Progenitor cell of endocrine pancreas (in vitro differentiated cells): ENCODE results near the gene RASA4. TPM values are rescaled to one million over a fixed set of nuclear protein-coding genes. Genes with fewer than 3 reads are reported as not detected.
"Not testable (repeated sequence)": the region's sequence is repeated elsewhere in the genome, so short reads cannot be mapped to it uniquely, and the experiment has no call there.

Experiments
- DNase-seq: peaks from one replicate; pipeline ENCODE4 v3.0.0; 2021; ENCODE audit warnings: low spot score; ENCODE audit not compliant: unreplicated experiment
- H3K27ac Mint-ChIP-seq: 2 replicates; pipeline ENCODE4 v1.8.0; 2021; ENCODE audit warnings: mild to moderate bottlenecking, moderate library complexity, mixed read lengths
- H3K27me3 Mint-ChIP-seq: 2 replicates; pipeline ENCODE4 v1.8.0; 2021; ENCODE audit warnings: mixed read lengths
- H3K36me3 Mint-ChIP-seq: 2 replicates; pipeline ENCODE4 v1.8.0; 2022; ENCODE audit warnings: mixed read lengths; ENCODE audit not compliant: insufficient read depth
- H3K4me1 Mint-ChIP-seq: 2 replicates; pipeline ENCODE4 v1.8.0; 2021; ENCODE audit warnings: low read depth, mixed read lengths
- H3K4me3 Mint-ChIP-seq: 2 replicates; pipeline ENCODE4 v1.8.0; 2021; ENCODE audit warnings: low read depth, mild to moderate bottlenecking, moderate library complexity, mixed read lengths
- H3K9me3 Mint-ChIP-seq: 2 replicates; pipeline ENCODE4 v1.8.0; 2021; ENCODE audit warnings: low read depth, mixed read lengths
- long read RNA-seq: library from polyadenylated mRNA; unstranded; transcript quantifications from one replicate; pipeline ENCODE4 v2.0.0, GENCODE V29; 2020
- total RNA-seq: library from RNA; stranded (reverse); gene quantifications from 2 replicates; pipeline ENCODE4 v1.2.1, GENCODE V29; 2021

Gene RASA4
- total RNA-seq: 20.2 and 21.0 TPM in 2 replicates
- long read RNA-seq, full-length matches to known transcripts: 1 of 1 reads
- long read RNA-seq, partial matches to known transcripts: 0 of 1 reads
- long read RNA-seq, other reads (novel, unspliced or antisense): 0 of 1 reads

DNA sequence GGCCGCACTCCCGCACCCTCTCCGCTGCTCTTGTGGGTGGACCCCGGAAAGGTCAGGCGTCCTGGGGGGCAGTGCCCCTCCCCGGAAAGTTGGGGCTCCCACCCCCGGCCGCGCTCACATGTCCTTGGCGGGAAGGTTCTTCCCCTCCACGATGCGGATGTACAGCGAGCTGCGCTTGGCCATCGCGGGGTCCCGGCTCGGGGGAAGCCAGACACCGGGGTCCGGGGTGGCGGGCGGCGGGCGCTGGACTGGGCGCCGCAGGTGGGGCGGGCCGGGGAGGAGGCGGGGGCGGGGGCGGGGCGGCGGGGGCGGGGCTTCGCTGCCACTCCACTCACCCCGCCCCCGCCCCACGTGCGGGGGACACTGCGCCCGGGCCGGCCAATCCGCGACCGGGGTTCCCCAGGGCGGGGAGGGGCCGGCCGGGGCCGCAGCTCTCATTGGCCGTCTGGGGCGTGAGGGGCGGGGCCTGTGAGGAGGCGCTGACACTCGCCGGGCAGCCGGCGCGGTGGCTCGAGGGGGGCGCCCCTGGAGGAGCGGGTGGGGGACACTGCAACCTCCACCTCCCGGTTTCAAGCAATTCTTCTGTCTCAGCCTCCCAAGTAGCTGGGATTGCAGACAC is at the start of gene RASA4:
Gene RASA4, minus strand, starts transcription at position 250 of the 619 bp plus-strand sequence. Its CDS starts 67 bp downstream, at position 183.
- H3K27me3 Mint-ChIP-seq, H3K27ac Mint-ChIP-seq, H3K36me3 Mint-ChIP-seq, H3K4me1 Mint-ChIP-seq, DNase-seq, H3K4me3 Mint-ChIP-seq, H3K9me3 Mint-ChIP-seq: not testable (repeated sequence)

- H3K9me3 Mint-ChIP-seq, H3K4me1 Mint-ChIP-seq, H3K4me3 Mint-ChIP-seq, H3K27ac Mint-ChIP-seq, H3K36me3 Mint-ChIP-seq, DNase-seq, H3K27me3 Mint-ChIP-seq: not testable (repeated sequence)
These were observed 48.2 kb upstream of the RASA4 start for GRCh38 chr7:102664765-102665164.

GRCh38 chr7:102649924-102650323 is 33.4 kb upstream of the RASA4 start, which contains the start of gene SPDYE2B:
SPDYE2B (plus strand) TSS chr7:102650319; CDS start chr7:102652349, 2,030 bp downstream.
- H3K27ac Mint-ChIP-seq, H3K4me1 Mint-ChIP-seq, DNase-seq, H3K4me3 Mint-ChIP-seq, H3K9me3 Mint-ChIP-seq, H3K27me3 Mint-ChIP-seq, H3K36me3 Mint-ChIP-seq: not testable (repeated sequence)

DNA sequence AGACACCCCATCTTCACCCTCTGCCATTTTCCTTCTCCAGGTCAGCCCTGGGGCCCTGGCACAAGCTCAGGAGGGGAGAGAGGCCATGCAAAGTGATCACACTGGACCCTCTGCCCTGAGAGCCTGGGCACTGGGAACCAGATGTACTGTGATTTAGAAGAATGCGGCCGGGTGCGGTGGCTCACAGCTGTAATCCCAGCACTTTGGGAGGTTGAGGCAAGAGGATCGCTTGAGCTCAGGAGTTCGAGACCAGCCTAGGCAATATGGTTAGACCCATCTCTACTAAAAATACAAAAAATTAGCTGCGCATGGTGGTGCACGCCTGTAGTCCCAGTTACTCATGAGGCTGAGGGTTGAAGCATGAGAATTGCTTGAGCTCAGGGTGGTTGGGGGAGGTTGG is 31.3 kb upstream of the RASA4 start:
- not testable (repeated sequence) for DNase-seq, H3K27ac Mint-ChIP-seq, H3K9me3 Mint-ChIP-seq, H3K4me3 Mint-ChIP-seq, H3K4me1 Mint-ChIP-seq, H3K36me3 Mint-ChIP-seq, H3K27me3 Mint-ChIP-seq

DNA sequence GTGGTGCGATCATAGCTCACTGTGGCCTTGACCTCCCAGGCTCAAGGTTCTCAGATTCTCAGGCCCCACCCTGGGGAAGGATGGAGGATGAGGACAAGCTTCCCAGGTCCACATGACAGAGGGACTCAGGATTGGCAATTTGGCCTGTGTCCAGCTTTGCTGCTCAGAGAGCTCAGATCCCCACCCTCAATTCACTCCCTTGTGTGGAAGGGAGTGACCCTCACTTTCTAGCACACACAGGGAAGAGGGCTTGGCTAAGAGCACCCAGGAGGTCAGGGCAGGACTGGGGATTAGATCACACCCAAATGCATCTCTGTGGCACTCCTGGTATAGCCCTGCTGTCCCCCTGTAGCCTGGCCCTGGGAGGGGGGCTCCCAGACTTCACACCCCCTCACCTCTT is 26.8 kb upstream of the RASA4 start:
- H3K4me3 Mint-ChIP-seq, DNase-seq, H3K9me3 Mint-ChIP-seq, H3K27me3 Mint-ChIP-seq, H3K27ac Mint-ChIP-seq, H3K36me3 Mint-ChIP-seq, H3K4me1 Mint-ChIP-seq: not testable (repeated sequence)

DNA sequence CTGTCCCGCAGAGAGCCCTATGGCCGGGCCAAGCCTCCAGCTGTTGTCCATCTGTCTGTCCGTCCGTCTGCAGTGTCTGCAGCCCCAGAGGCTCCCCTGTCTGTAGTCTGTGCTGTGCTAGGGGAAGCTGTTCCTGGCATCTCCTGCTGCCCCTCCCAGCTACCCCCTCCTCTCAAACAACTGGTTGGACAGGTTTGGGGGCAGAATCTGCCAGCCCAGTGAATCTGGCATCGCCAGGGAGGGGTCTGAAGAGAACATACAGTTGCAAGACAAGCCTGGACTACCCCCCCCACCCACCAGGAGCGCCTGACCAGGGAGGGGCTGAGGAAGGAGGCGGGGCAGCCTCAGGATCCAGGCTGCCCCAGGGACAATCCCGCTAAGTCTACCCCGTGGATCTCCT is 26.1 kb upstream of the RASA4 start, which contains the start of gene UPK3BL1:
Gene UPK3BL1, minus strand, starts transcription at position 101 of the 400 bp plus-strand sequence. Its CDS starts 50 bp downstream, at position 51.
- H3K9me3 Mint-ChIP-seq, H3K36me3 Mint-ChIP-seq, H3K27ac Mint-ChIP-seq, H3K4me3 Mint-ChIP-seq, DNase-seq, H3K4me1 Mint-ChIP-seq, H3K27me3 Mint-ChIP-seq: not testable (repeated sequence)

DNA sequence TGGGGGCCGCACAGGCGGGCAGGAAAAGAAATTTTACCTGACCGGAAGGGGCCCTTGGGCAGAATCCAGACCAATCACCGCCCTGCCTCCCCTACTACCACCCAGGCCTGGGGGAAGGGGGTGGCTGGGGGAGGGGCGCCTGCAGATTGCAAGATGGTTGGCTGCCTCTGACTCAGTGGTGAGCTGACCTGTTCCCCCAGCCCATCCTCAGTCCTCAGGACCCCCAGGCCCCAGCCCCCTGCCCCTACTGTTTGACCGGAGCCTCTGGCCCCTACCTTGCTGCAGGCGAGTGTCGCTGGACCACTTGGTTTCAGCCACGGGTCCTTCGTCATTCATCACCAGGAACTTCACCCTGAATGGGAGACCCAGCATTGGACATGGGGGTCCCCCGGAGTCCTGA is 22.3 kb upstream of the RASA4 start:
- H3K4me1 Mint-ChIP-seq, H3K4me3 Mint-ChIP-seq, H3K27me3 Mint-ChIP-seq, H3K9me3 Mint-ChIP-seq, H3K36me3 Mint-ChIP-seq, DNase-seq, H3K27ac Mint-ChIP-seq: not testable (repeated sequence)

GRCh38 chr7:102636956-102637355 is 20.4 kb upstream of the RASA4 start:
- not testable (repeated sequence) for H3K27me3 Mint-ChIP-seq, H3K4me3 Mint-ChIP-seq, H3K27ac Mint-ChIP-seq, DNase-seq, H3K9me3 Mint-ChIP-seq, H3K36me3 Mint-ChIP-seq, H3K4me1 Mint-ChIP-seq

DNA sequence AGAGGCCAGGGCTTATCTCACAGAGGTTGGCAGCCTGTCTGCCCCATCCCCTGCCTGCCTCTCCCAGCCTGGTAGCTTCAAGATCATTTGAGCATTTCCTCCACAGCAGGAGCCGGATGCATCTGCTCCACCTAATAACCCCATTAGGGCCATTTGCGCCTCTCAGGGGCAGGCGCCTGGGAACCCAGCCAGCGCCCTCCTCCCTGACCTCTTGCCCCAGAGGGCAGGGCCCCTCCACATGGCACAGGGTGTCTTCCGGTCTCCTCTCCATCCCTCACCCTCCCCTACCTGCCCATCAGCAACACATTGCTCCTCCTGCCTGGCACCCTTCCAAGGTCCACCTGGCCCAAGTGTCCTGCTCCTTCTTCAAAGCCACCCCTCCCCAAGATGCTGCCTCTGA is 18.8 kb upstream of the RASA4 start:
- not testable (repeated sequence) for H3K4me3 Mint-ChIP-seq, H3K27ac Mint-ChIP-seq, H3K4me1 Mint-ChIP-seq, H3K36me3 Mint-ChIP-seq, H3K9me3 Mint-ChIP-seq, DNase-seq, H3K27me3 Mint-ChIP-seq

- H3K4me3 Mint-ChIP-seq, H3K4me1 Mint-ChIP-seq, DNase-seq, H3K27me3 Mint-ChIP-seq, H3K9me3 Mint-ChIP-seq, H3K27ac Mint-ChIP-seq, H3K36me3 Mint-ChIP-seq: not testable (repeated sequence)
These were observed 17.7 kb upstream of the RASA4 start for GRCh38 chr7:102634299-102634698.

- DNase-seq, H3K9me3 Mint-ChIP-seq: not testable (repeated sequence)
These were observed 14.1 kb upstream of the RASA4 start for GRCh38 chr7:102630622-102631021.

DNA sequence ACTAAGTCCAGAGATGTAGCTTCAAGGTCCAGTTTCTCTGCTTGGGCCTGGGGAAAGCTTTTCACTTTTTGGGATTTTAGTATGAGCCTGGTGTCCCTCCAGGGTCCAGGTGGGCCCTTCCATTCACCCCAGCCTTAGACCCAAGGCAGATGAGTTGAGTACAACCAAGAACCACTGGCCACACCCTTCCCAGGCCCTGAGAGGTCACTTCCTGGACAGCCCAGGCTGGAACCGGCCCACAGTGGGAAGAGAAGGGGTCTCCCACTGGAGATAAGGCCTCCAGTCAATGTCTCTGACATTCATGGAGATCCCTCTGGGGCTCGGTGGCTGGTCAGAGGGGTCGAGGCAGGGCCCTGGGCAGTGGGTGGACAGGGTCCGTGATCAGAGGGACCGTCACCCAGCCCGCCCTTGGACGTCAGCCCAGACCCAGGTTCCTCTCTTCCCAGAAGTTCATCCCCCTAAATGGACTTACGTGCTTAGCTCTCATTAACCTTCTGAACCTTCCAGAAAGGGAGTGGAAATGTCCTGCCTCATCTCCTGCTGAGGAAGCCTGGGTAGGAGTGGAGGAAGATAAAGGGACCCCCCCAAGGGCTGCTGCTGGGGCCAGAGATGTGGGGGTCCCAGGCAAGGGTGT is 10.8 kb upstream of the RASA4 start:
- not testable (repeated sequence) for H3K4me1 Mint-ChIP-seq, H3K4me3 Mint-ChIP-seq, H3K27me3 Mint-ChIP-seq, DNase-seq, H3K27ac Mint-ChIP-seq, H3K36me3 Mint-ChIP-seq, H3K9me3 Mint-ChIP-seq

More at GRCh38 chr7:102630622-102631021, 14.1 kb upstream of the RASA4 start:
- H3K27me3 Mint-ChIP-seq, H3K27ac Mint-ChIP-seq, H3K4me3 Mint-ChIP-seq, H3K36me3 Mint-ChIP-seq, H3K4me1 Mint-ChIP-seq: not testable (repeated sequence)

GRCh38 chr7:102618122-102618521 is 1.6 kb upstream of the RASA4 start:
- not testable (repeated sequence) for H3K36me3 Mint-ChIP-seq, H3K4me3 Mint-ChIP-seq, DNase-seq, H3K27ac Mint-ChIP-seq, H3K4me1 Mint-ChIP-seq, H3K9me3 Mint-ChIP-seq, H3K27me3 Mint-ChIP-seq
